Chondrocyte (in vitro differentiated cells): Measurements from ENCODE around the gene LRRC8A. TPM values are rescaled to one million over a fixed set of nuclear protein-coding genes. Genes with fewer than 3 reads are reported as not detected.

Source experiments
- DNase-seq: peaks from one replicate; pipeline ENCODE4 v3.0.0; 2021; ENCODE audit warnings: mixed read lengths, low spot score
- H3K27ac Mint-ChIP-seq: one replicate; pipeline ENCODE4 v1.8.0; 2021; ENCODE audit warnings: mild to moderate bottlenecking, moderate library complexity, mixed read lengths; ENCODE audit not compliant: unreplicated experiment
- H3K27me3 Mint-ChIP-seq: 2 replicates; pipeline ENCODE4 v1.8.0; 2021; ENCODE audit warnings: low read depth, mixed read lengths
- H3K36me3 Mint-ChIP-seq: 2 replicates; pipeline ENCODE4 v1.8.0; 2021; ENCODE audit warnings: low read depth, mixed read lengths
- H3K4me1 Mint-ChIP-seq: 2 replicates; pipeline ENCODE4 v1.8.0; 2021; ENCODE audit warnings: low read depth, mild to moderate bottlenecking, mixed read lengths
- H3K4me3 Mint-ChIP-seq: one replicate; pipeline ENCODE4 v1.8.0; 2021; ENCODE audit warnings: mild to moderate bottlenecking, moderate library complexity, mixed read lengths; ENCODE audit not compliant: unreplicated experiment
- H3K9me3 Mint-ChIP-seq: 2 replicates; pipeline ENCODE4 v1.8.0; 2021; ENCODE audit warnings: low read depth, mixed read lengths
- CTCF ChIP-seq: fragments of 200-600 bp; sonication (generic); IDR thresholded peaks from 2 replicates; pipeline ENCODE4 v1.5.0; 2021; ENCODE audit warnings: antibody characterized with exemption, mild to moderate bottlenecking, moderate library complexity
- total RNA-seq: library from RNA; stranded (reverse); gene quantifications from 3 replicates; pipeline ENCODE4 v1.2.1, GENCODE V29; 2021

LRRC8A gene
- total RNA-seq, 1 donor from 2014 or later: 55.0 TPM

- Mint-ChIP-seq H3K36me3 (peaks cover 16% of the 10 kb centered on the region), H3K27me3 (no peaks in the 10 kb centered on the region), H3K27ac (no peak overlapping the region), H3K9me3 (no peaks in the 10 kb centered on the region), H3K4me3 (no peak overlapping the region), H3K4me1 (peaks cover 37% of the 10 kb centered on the region)
- no peak for DNase-seq
- TF ChIP-seq CTCF: no peak
Measured at GRCh38 chr9:128918921-128919320, 37.0 kb downstream of the LRRC8A start.

- Mint-ChIP-seq H3K36me3 (peaks cover 16% of the 10 kb centered on the region), H3K9me3 (no peaks in the 10 kb centered on the region), H3K27me3 (no peaks in the 10 kb centered on the region), H3K4me3 (no peak overlapping the region), H3K4me1 (peaks cover 37% of the 10 kb centered on the region), H3K27ac (no peak overlapping the region)
- TF ChIP-seq CTCF: no peak
- no peak for DNase-seq
Measured at GRCh38 chr9:128919402-128920089, 37.6 kb downstream of the LRRC8A start.

- Mint-ChIP-seq H3K4me3 (peak within 1 kb of the TSS; percentile 66), H3K27me3 (no peaks in the 10 kb centered on the region), H3K36me3 (peaks cover 15% of the 10 kb centered on the region), H3K27ac (peak within 1 kb of the TSS; percentile 79), H3K9me3 (no peaks in the 10 kb centered on the region), H3K4me1 (peaks cover 36% of the 10 kb centered on the region)
- DNase-seq: no peak
- no peak for TF ChIP-seq CTCF
Measured at GRCh38 chr9:128920381-128921058, 38.6 kb downstream of the LRRC8A start, which contains the start of gene PHYHD1. TSS of gene PHYHD1 (plus strand) at chr9:128920982. CDS start at chr9:128922324, 1,342 bp downstream.

- DNase-seq: no peak
- peak overlapping the region; percentile 66 for H3K4me3 Mint-ChIP-seq
- TF ChIP-seq CTCF: peak; percentile 16
- H3K27ac Mint-ChIP-seq: peak overlapping the region; percentile 79
- H3K36me3 Mint-ChIP-seq: peaks cover 9% of the 10 kb centered on the region
- H3K27me3 Mint-ChIP-seq: no peaks in the 10 kb centered on the region
- H3K9me3 Mint-ChIP-seq: no peaks in the 10 kb centered on the region
- H3K4me1 Mint-ChIP-seq: peaks cover 24% of the 10 kb centered on the region
Measured at GRCh38 chr9:128921881-128922763, 40.2 kb downstream of the LRRC8A start.

GRCh38 chr9:128923493-128923883, 41.6 kb downstream of the LRRC8A start:
- DNase-seq: no peak
- H3K27me3 Mint-ChIP-seq: no peaks in the 10 kb centered on the region
- H3K9me3 Mint-ChIP-seq: no peaks in the 10 kb centered on the region
- H3K27ac Mint-ChIP-seq: no peak overlapping the region
- H3K4me1 Mint-ChIP-seq: peaks cover 23% of the 10 kb centered on the region
- H3K4me3 Mint-ChIP-seq: no peak overlapping the region
- H3K36me3 Mint-ChIP-seq: no peaks in the 10 kb centered on the region
- no peak for TF ChIP-seq CTCF
